CD14-positive monocyte (primary cell): ENCODE measurements around the gene FKBP3. TPM values are rescaled to one million over a fixed set of nuclear protein-coding genes. Genes with fewer than 3 reads are reported as not detected.

Source experiments
- DNase-seq, 3 donors: peaks; one replicate each; pipeline ENCODE4 v3.0.0-alpha.2; 2011 to 2022
- H2AFZ ChIP-seq: 2 replicates; pipeline ENCODE4 v1.6.0; 2012; ENCODE audit warnings: mild to moderate bottlenecking, low read depth, low read length, inconsistent platforms; ENCODE audit not compliant: insufficient read depth, poor library complexity, severe bottlenecking
- H3K27ac ChIP-seq, 2 donors: 1 replicate in 1 of 2; 2 replicates in 1 of 2; pipeline ENCODE4 v1.5.1; 2012 to 2013; ENCODE audit warnings: low read length in 2 of 2, control low read depth in 1 of 2, inconsistent platforms in 1 of 2, low read depth in 1 of 2, mild to moderate bottlenecking in 1 of 2
- H3K27me3 ChIP-seq, 2 donors: one replicate each; pipeline versions ENCODE4 v1.6.0 to v1.6.1; 2011 to 2013; ENCODE audit warnings: low read length in 2 of 2; ENCODE audit not compliant: control insufficient read depth in 2 of 2, insufficient read depth in 2 of 2
- H3K36me3 ChIP-seq, 2 donors: replicated peaks in 1 of 2; 1 replicate in 1 of 2; 2 replicates in 1 of 2; pipeline versions ENCODE4 v1.5.1 to v1.6.1; 2012 to 2013; ENCODE audit warnings: low read length in 2 of 2, control low read depth in 1 of 2, inconsistent platforms in 1 of 2, mild to moderate bottlenecking in 1 of 2; ENCODE audit not compliant: insufficient read depth in 2 of 2, control insufficient read depth in 1 of 2
- H3K4me1 ChIP-seq, 2 donors: 1 replicate in 1 of 2; 2 replicates in 1 of 2; pipeline versions ENCODE4 v1.5.1 to v1.6.1; 2012 to 2013; ENCODE audit warnings: low read length in 2 of 2, control low read depth in 1 of 2, inconsistent platforms in 1 of 2, mild to moderate bottlenecking in 1 of 2, moderate library complexity in 1 of 2; ENCODE audit not compliant: insufficient read depth in 2 of 2, control insufficient read depth in 1 of 2
- H3K4me2 ChIP-seq: replicated peaks from 2 replicates; pipeline ENCODE3; 2012; ENCODE audit warnings: low read length, moderate library complexity, mild to moderate bottlenecking; ENCODE audit not compliant: poor library complexity, severe bottlenecking; ENCODE audit errors: extremely low read depth
- H3K4me3 ChIP-seq, 3 experiments: fragments of 200-600 bp in 1 of 3; sonication (generic) in 1 of 3; replicated peaks in 1 of 3; 1 replicate in 2 of 3; 2 replicates in 1 of 3; pipeline ENCODE4 v1.5.1; 2011 to 2013; ENCODE audit warnings: low read length in 3 of 3, mild to moderate bottlenecking in 3 of 3, control low read depth in 2 of 3, low read depth in 2 of 3, inconsistent platforms in 1 of 3, moderate library complexity in 1 of 3
- H3K79me2 ChIP-seq: 2 replicates; pipeline ENCODE4 v1.6.0; 2012; ENCODE audit warnings: mild to moderate bottlenecking, control low read depth, inconsistent platforms, low read length, moderate library complexity; ENCODE audit not compliant: insufficient read depth
- H3K9ac ChIP-seq: 2 replicates; pipeline ENCODE4 v1.6.0; 2017; ENCODE audit warnings: low read length, mild to moderate bottlenecking; ENCODE audit not compliant: insufficient read depth, poor library complexity, severe bottlenecking
- H3K9me3 ChIP-seq, 2 donors: replicated peaks in 1 of 2; 1 replicate in 1 of 2; 2 replicates in 1 of 2; pipeline versions ENCODE4 v1.5.1 to v1.6.1; 2012 to 2013; ENCODE audit warnings: low read length in 2 of 2, control low read depth in 1 of 2; ENCODE audit not compliant: control insufficient read depth in 1 of 2, insufficient read depth in 1 of 2
- H4K20me1 ChIP-seq: 2 replicates; pipeline ENCODE4 v1.6.0; 2012; ENCODE audit warnings: mild to moderate bottlenecking, low read length, control low read depth, moderate library complexity; ENCODE audit not compliant: insufficient read depth
- H3K27ac Mint-ChIP-seq, 7 donors: one replicate each; pipeline ENCODE4 v1.8.0; 2020; ENCODE audit warnings: mild to moderate bottlenecking in 7 of 7, mixed read lengths in 7 of 7, moderate library complexity in 6 of 7, inconsistent platforms in 2 of 7
- H3K27me3 Mint-ChIP-seq, 3 donors: one replicate each; pipeline ENCODE4 v1.8.0; 2021 to 2022; ENCODE audit warnings: low read depth in 3 of 3, mild to moderate bottlenecking in 3 of 3, mixed read lengths in 3 of 3, moderate library complexity in 3 of 3, inconsistent platforms in 1 of 3
- H3K36me3 Mint-ChIP-seq, 2 donors: one replicate each; pipeline ENCODE4 v1.8.0; 2020; ENCODE audit warnings: mixed read lengths in 2 of 2, inconsistent platforms in 1 of 2, mild to moderate bottlenecking in 1 of 2
- H3K4me1 Mint-ChIP-seq: one replicate; pipeline ENCODE4 v1.8.0; 2020; ENCODE audit warnings: mild to moderate bottlenecking, mixed read lengths
- H3K4me3 Mint-ChIP-seq, 2 donors: one replicate each; pipeline ENCODE4 v1.8.0; 2020; ENCODE audit warnings: mild to moderate bottlenecking in 2 of 2, mixed read lengths in 2 of 2, moderate library complexity in 1 of 2
- H3K9me3 Mint-ChIP-seq, 7 donors: one replicate each; pipeline ENCODE4 v1.8.0; 2020 to 2022; ENCODE audit warnings: mixed read lengths in 7 of 7, mild to moderate bottlenecking in 6 of 7, moderate library complexity in 6 of 7, inconsistent platforms in 2 of 7
- WGBS: methylation state at CpG from one replicate; pipeline ENCODE4 v1.1.5; 2013; ENCODE audit warnings: missing lambda C conversion rate; ENCODE audit not compliant: insufficient coverage; 5-methylcytosine and 5-hydroxymethylcytosine counted together
- intact Hi-C, 2 donors: fragments of 100-400 bp; cut with micrococcal nuclease; formaldehyde crosslinking; loops; one replicate each; pipeline versions ENCODE4 v1.15.0 to v1.15.1; 2023
- polyA plus RNA-seq, 3 donors: library from polyadenylated mRNA; depleted of rRNA in 1 of 3; unstranded in 2 of 3; stranded (reverse) in 1 of 3; fragments of 300-500 nt in 2 of 3; fragments of >200 nt in 1 of 3; fragmentation: Illumina TruSeq in 2 of 3; gene quantifications; 1 replicate in 2 of 3; 2 replicates in 1 of 3; pipeline ENCODE4 v1.2.3, GENCODE V29; 2012 to 2021
- small RNA-seq: library from RNA; depleted of rRNA; stranded (forward); fragments of <200 nt; gene quantifications from one replicate; pipeline ENCODE3, GENCODE V24; 2012; ENCODE audit warnings: low read depth; ENCODE audit not compliant: insufficient read length
- TF ChIP-seq, protein P1 (sequence below): fragments of 200-600 bp; IDR thresholded peaks from one replicate; pipeline ENCODE4 v1.8.0; 2022; ENCODE audit warnings: antibody characterized with exemption, mild to moderate bottlenecking

FKBP3 gene
- polyA plus RNA-seq, 3 donors, result 18.1 to 50.3 (median 42.5) TPM

DNA sequence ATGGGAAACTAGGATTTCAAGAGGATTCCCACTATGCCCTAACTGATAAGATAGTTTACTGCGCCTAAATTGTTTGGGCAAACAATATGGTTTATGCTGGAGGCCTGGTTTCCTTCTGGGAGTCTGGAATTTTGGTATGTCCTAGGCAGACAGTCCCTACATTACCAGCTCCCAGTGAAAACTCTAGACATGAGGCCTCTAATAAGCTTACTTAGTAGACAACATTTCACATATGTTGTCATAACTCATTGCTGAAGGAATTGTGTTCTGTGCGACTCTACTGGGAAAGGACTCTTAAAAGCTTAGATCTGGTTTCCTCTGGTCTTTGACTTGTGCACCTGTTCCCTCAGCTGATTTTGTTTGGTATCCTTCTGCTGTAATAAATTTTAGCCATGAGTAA is 68.3 kb downstream of the FKBP3 start:
- no peak for DNase-seq
- Mint-ChIP-seq H3K27me3 (no peaks in the 10 kb centered on the region), H3K4me3 (no peak overlapping the region), H3K4me1 (no peaks in the 10 kb centered on the region), H3K27ac (no peak overlapping the region), H3K9me3 (peaks cover 0 to 3% (median 0%) of the 10 kb centered on the region in 7 donors), H3K36me3 (peaks cover 8 to 11% of the 10 kb centered on the region in 2 donors)
- H3K27ac ChIP-seq, result no peak overlapping the region
- H3K4me1 ChIP-seq, result no peaks in the 10 kb centered on the region
- TF ChIP-seq, protein P1, sequence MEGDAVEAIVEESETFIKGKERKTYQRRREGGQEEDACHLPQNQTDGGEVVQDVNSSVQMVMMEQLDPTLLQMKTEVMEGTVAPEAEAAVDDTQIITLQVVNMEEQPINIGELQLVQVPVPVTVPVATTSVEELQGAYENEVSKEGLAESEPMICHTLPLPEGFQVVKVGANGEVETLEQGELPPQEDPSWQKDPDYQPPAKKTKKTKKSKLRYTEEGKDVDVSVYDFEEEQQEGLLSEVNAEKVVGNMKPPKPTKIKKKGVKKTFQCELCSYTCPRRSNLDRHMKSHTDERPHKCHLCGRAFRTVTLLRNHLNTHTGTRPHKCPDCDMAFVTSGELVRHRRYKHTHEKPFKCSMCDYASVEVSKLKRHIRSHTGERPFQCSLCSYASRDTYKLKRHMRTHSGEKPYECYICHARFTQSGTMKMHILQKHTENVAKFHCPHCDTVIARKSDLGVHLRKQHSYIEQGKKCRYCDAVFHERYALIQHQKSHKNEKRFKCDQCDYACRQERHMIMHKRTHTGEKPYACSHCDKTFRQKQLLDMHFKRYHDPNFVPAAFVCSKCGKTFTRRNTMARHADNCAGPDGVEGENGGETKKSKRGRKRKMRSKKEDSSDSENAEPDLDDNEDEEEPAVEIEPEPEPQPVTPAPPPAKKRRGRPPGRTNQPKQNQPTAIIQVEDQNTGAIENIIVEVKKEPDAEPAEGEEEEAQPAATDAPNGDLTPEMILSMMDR, result no peak
- H3K9me3 ChIP-seq, result no peaks in the 10 kb centered on the region
- H2AFZ ChIP-seq, result no peak overlapping the region
- H4K20me1 ChIP-seq, result no peaks in the 10 kb centered on the region
- no peaks in the 10 kb centered on the region for H3K36me3 ChIP-seq
- 100% methylated on average over 1 of the region's 2 CpGs for WGBS
- no peak overlapping the region for H3K4me3 ChIP-seq
- no peaks in the 10 kb centered on the region for H3K79me2 ChIP-seq
- H3K4me2 ChIP-seq, result no peak overlapping the region
- no peaks in the 10 kb centered on the region for H3K27me3 ChIP-seq
- intact Hi-C loops, result no loop called here
- H3K9ac ChIP-seq, result no peak overlapping the region

Small RNA genes lying within 50 kb of the gene (small RNA-seq; reads per million reads assigned to genes)
- gene RF00151 (1.2 reads per million), gene SNORD127 (35,566 reads per million, percentile 100 among the genes with 10 or more reads in this experiment)

Other genes with a start within 250 kb of the FKBP3 start
- gene KLHL28, start 172.5 kb downstream of the FKBP3 start, polyA plus RNA-seq, result 10 to 100 TPM in 2 of 3 donors, 1 to 10 TPM in 1; 4.1 to 16.8 (median 16.4) TPM
- 1 to 10 TPM; 2.6 to 3.8 (median 3.4) TPM for gene TOGARAM1, start 172.3 kb downstream of the FKBP3 start, polyA plus RNA-seq
- 10 to 100 TPM in 1 of 3 donors, 1 to 10 TPM in 2; 3.3 to 26.1 (median 5.4) TPM for gene PRPF39, start 50.4 kb downstream of the FKBP3 start, polyA plus RNA-seq
- gene FANCM, start 1.4 kb upstream of the FKBP3 start, polyA plus RNA-seq, result 1 to 10 TPM in 2 of 3 donors, under 1 TPM in 1; 0.66 to 1.6 (median 1.2) TPM
- 10 to 100 TPM; 39.2 to 61.8 (median 45.6) TPM for gene MIS18BP1, start 118.7 kb upstream of the FKBP3 start, polyA plus RNA-seq